ENCODE data around the gene C9orf50. TPM values are rescaled to one million over a fixed set of nuclear protein-coding genes. Genes with fewer than 3 reads are reported as not detected.

Gene C9orf50
- total RNA-seq, 1 donor from 2014 or later: not detected

DNA sequence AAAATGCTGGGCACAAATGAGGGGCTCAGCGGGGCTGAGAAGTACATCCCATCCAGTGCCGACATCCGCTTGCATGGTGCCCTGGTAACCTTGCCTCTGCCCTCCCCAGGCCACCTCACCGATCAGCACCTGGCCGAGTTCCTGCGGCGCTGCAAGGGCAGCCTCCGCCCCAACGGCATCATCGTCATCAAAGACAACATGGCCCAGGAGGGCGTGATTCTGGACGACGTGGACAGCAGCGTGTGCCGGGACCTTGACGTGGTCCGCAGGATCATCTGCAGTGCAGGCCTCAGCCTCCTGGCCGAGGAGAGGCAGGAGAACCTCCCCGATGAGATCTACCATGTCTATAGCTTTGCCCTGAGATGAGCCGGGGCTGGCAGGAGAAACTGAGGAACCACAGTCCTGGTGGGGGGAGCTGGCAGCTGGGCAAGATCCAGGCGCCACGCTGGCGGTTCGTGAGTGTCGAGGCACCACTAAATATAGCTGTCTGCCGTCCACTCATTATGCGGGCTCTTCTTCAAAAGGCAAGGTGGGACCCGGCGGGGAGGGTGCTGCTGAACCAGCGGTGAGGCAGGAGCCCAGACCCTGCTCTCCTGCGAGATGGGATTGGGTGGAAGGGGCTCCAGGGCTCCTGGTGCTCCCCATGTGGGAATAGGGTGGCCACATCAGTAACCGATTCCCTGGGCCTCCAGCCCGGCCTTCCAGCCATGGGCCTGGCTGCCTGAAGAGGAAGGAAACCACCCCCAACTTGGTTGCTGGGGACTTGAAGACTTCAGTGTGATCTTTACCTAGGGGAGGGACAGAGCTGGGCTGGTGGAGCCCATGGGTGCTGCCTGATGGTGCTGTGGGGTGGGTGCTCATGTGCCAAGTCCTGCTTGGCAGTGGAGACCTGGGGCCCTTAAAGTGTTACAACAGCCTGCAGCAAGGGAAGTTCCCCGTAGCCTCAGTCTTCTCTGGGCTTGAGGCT lies 14.5 kb upstream of the C9orf50 start:
- intact Hi-C loops (cut with micrococcal nuclease): no loop called here
- Mint-ChIP-seq H3K4me3 (ENCODE audit: low read depth) (no peak overlapping the region), H3K27ac (no peak overlapping the region), H3K9me3 (no peaks in the 10 kb centered on the region), H3K4me1 (ENCODE audit: low read depth) (peaks cover 8% of the 10 kb centered on the region), H3K27me3 (ENCODE audit: low read depth) (no peaks in the 10 kb centered on the region), H3K36me3 (ENCODE audit: low read depth) (peaks cover 54% of the 10 kb centered on the region)
- no peak for DNase-seq (ENCODE audit: low spot score)

DNA sequence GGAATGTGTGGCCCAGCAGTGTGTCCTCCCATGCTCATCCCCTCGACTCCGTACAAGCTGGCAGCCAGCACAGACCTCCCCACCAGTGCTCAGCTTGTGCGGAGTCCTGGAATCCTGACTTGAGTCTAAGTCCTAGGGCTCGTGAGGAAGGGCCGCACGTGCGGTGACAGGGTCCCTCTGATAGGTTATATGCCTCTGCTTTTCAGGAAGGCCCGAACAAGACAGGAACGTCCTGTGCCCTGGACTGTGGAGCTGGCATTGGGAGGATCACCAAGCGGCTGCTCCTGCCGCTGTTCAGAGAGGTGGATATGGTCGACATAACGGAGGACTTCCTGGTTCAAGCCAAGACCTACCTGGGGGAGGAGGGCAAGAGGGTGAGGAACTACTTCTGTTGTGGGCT lies 12.9 kb upstream of the C9orf50 start:
- Mint-ChIP-seq H3K9me3 (no peaks in the 10 kb centered on the region), H3K36me3 (ENCODE audit: low read depth) (peaks cover 60% of the 10 kb centered on the region), H3K27me3 (ENCODE audit: low read depth) (no peaks in the 10 kb centered on the region), H3K4me1 (ENCODE audit: low read depth) (peaks cover 18% of the 10 kb centered on the region), H3K27ac (no peak overlapping the region), H3K4me3 (ENCODE audit: low read depth) (no peak overlapping the region)
- no peak for DNase-seq (ENCODE audit: low spot score)
- intact Hi-C loops (cut with micrococcal nuclease): no loop called here

DNA sequence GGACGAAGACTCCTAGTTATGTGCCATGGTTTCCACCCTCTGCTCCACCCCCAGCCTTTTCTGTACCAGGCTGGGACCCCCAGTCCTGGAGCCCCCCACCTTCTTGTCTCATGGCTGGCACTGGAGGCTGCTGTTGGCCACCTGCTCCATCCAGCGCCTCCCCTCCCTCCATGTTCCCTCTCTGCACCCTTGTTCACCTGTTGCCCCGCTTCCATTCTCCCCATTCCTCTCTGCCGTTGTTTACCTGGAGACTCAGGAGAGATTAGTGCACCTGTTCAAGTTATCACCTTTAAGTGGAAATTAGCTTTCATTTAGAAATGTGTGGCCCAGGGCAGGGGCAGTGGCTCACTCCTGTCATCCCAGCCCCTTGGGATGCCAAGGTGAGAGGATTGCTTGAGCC lies 12.3 kb upstream of the C9orf50 start:
- peaks cover 21% of the 10 kb centered on the region for H3K4me1 Mint-ChIP-seq (ENCODE audit: low read depth)
- peaks cover 60% of the 10 kb centered on the region for H3K36me3 Mint-ChIP-seq (ENCODE audit: low read depth)
- intact Hi-C loops (cut with micrococcal nuclease): no loop called here
- no peak for DNase-seq (ENCODE audit: low spot score)
- no peak overlapping the region for H3K27ac Mint-ChIP-seq
- H3K4me3 Mint-ChIP-seq (ENCODE audit: low read depth): no peak overlapping the region
- H3K27me3 Mint-ChIP-seq (ENCODE audit: low read depth): no peaks in the 10 kb centered on the region
- H3K9me3 Mint-ChIP-seq: no peaks in the 10 kb centered on the region

DNA sequence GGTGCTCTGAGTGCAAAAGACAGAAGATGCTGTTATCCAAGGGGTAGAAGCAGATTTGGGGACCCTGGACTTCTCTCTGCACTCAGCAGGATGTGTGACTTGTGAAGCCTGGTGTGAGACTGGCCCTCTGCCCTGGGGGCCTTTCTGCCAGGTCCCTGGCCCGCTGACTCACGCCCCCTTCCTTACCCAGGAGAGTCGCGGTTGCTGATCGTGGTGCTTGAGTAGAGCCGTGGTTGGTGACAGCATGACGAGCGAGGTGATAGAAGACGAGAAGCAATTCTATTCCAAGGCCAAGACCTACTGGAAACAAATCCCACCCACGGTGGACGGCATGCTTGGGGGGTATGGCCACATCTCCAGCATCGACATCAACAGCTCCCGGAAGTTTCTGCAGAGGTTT lies 11.6 kb upstream of the C9orf50 start:
- no peak overlapping the region for H3K27ac Mint-ChIP-seq
- no peak overlapping the region for H3K4me3 Mint-ChIP-seq (ENCODE audit: low read depth)
- H3K9me3 Mint-ChIP-seq: no peaks in the 10 kb centered on the region
- no peaks in the 10 kb centered on the region for H3K27me3 Mint-ChIP-seq (ENCODE audit: low read depth)
- intact Hi-C loops (cut with micrococcal nuclease): no loop called here
- peaks cover 24% of the 10 kb centered on the region for H3K4me1 Mint-ChIP-seq (ENCODE audit: low read depth)
- DNase-seq (ENCODE audit: low spot score): no peak
- peaks cover 58% of the 10 kb centered on the region for H3K36me3 Mint-ChIP-seq (ENCODE audit: low read depth)

DNA sequence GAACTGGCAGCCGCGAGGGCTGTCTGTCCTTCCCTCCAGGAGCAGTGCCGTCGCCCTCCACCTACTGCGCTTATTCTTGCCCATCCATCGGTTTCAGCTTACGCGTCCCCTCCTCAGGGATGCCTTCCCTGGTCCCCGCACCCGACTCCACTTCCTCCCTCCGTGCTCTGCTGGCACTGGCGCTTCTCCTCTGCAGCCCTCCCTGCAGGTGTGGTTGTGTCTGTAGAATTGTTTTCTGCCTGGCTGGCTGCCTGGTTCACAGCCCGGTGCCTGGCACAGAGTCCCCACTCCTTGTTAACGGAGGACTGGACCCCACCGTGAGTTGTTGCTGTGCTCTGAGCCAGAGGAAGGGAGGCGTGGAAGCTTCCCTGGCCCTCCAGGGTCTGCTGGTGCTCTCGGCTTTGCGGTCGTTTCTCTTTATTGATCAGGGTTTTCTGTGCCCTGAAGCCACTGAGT lies 10.8 kb upstream of the C9orf50 start:
- H3K27ac Mint-ChIP-seq: no peak overlapping the region
- DNase-seq (ENCODE audit: low spot score): no peak
- peaks cover 32% of the 10 kb centered on the region for H3K4me1 Mint-ChIP-seq (ENCODE audit: low read depth)
- H3K36me3 Mint-ChIP-seq (ENCODE audit: low read depth): peaks cover 62% of the 10 kb centered on the region
- H3K27me3 Mint-ChIP-seq (ENCODE audit: low read depth): no peaks in the 10 kb centered on the region
- intact Hi-C loops (cut with micrococcal nuclease): no loop called here
- no peaks in the 10 kb centered on the region for H3K9me3 Mint-ChIP-seq
- no peak overlapping the region for H3K4me3 Mint-ChIP-seq (ENCODE audit: low read depth)

DNA sequence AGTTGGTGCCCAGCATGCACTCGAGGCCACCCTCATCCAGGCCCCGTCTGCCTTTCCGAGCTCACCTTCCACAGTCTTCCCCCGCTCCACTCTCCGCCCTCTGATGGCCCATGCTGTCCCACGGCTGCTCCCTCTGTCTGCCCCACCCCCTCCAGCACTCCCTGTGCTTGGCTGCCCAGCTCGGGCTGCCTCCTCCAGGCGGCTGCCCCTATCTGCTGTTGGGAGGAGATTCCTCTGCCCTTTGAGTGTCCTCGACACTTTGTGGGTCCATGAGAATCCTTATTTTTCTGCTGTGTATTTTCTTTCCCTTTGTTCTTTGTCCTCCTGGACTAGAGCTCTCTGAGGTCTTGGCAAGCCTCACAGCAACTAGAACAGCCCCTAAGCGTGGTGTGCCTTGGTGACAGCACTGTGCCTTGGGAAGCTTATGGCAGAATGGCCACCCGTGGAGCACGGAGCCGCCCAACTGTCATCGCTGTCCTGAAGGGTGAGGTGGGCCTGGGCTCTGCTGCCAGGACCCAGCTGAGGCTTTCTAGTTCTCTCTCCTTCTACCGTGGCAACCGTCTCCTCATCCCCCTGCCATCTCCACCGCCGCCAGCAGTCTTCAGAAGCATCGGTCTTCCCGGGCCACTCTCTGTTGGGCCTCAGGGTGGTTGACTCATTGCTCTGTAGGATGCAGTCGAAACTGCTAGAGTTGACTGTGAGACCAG lies 10.2 kb upstream of the C9orf50 start:
- H3K4me3 Mint-ChIP-seq (ENCODE audit: low read depth): no peak overlapping the region

DNA sequence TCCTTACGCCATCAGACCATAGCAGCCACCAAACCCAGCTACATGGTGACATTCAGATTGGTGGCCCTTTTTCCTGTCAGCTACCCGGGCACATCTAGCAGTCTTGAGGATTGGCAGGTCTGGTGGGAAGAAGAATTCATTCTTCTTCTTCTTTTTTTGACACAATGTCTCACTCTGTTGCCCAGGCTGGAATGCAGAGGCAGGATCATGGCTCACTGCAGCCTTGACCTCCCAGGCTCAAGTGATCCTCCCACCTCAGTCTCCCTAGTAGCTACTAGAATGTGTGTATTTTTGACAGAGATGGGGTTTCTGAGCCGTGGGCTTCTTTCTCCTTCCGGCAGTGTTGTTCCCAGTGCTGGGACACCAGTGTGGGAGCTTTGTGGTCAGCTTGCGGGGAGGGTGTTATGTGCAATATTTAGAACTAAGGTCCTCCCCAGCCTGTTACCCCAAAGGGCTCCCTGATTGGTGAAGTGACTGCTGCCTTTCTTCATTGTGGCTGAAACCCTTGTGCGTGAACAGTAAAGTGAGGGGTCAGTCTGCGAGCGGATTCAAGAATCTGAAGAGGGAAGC lies 8.4 kb upstream of the C9orf50 start:
- DNase-seq (ENCODE audit: low spot score): no peak
- intact Hi-C loops (cut with micrococcal nuclease): loop anchor here (10.0 kb wide), 1 partner anchor 145 kb away; no protein-coding TSS in a partner anchor
- Mint-ChIP-seq H3K4me3 (ENCODE audit: low read depth) (peak overlapping the region; percentile 21), H3K9me3 (no peaks in the 10 kb centered on the region), H3K4me1 (ENCODE audit: low read depth) (peaks cover 42% of the 10 kb centered on the region), H3K36me3 (ENCODE audit: low read depth) (peaks cover 51% of the 10 kb centered on the region), H3K27ac (no peak overlapping the region), H3K27me3 (ENCODE audit: low read depth) (no peaks in the 10 kb centered on the region)

More for the DNA sequence above, 10.2 kb upstream of the C9orf50 start:
- Mint-ChIP-seq H3K9me3 (no peaks in the 10 kb centered on the region), H3K4me1 (ENCODE audit: low read depth) (peaks cover 32% of the 10 kb centered on the region), H3K27me3 (ENCODE audit: low read depth) (no peaks in the 10 kb centered on the region), H3K36me3 (ENCODE audit: low read depth) (peaks cover 62% of the 10 kb centered on the region), H3K27ac (no peak overlapping the region)
- intact Hi-C loops (cut with micrococcal nuclease): no loop called here
- DNase-seq (ENCODE audit: low spot score): no peak

DNA sequence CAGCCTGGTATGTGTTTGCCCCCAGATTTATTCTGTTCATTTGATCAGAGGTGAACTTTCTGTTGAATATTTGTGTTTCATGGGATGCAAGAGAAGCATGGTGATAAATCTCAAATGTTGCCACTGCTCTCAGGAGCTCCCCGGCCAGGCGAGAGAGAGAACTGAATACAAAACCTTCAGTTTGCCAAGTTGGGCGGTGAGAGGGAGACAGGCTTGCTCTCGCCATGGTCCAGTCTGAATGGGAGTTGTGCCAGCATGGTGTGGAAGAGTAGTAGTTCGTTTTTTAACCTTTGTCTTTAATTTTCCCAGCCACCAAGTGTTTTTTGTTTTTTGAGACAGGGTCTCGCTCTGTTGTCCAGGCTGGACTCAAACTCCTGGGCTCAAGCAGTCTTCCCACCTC lies 7.8 kb upstream of the C9orf50 start:
- intact Hi-C loops (cut with micrococcal nuclease): loop anchor here (10.0 kb wide), 1 partner anchor 144 kb away; no protein-coding TSS in a partner anchor
- no peaks in the 10 kb centered on the region for H3K27me3 Mint-ChIP-seq (ENCODE audit: low read depth)
- DNase-seq (ENCODE audit: low spot score): no peak
- no peaks in the 10 kb centered on the region for H3K9me3 Mint-ChIP-seq
- H3K4me3 Mint-ChIP-seq (ENCODE audit: low read depth): peak overlapping the region; percentile 21
- H3K4me1 Mint-ChIP-seq (ENCODE audit: low read depth): peaks cover 46% of the 10 kb centered on the region
- no peak overlapping the region for H3K27ac Mint-ChIP-seq
- peaks cover 47% of the 10 kb centered on the region for H3K36me3 Mint-ChIP-seq (ENCODE audit: low read depth)

DNA sequence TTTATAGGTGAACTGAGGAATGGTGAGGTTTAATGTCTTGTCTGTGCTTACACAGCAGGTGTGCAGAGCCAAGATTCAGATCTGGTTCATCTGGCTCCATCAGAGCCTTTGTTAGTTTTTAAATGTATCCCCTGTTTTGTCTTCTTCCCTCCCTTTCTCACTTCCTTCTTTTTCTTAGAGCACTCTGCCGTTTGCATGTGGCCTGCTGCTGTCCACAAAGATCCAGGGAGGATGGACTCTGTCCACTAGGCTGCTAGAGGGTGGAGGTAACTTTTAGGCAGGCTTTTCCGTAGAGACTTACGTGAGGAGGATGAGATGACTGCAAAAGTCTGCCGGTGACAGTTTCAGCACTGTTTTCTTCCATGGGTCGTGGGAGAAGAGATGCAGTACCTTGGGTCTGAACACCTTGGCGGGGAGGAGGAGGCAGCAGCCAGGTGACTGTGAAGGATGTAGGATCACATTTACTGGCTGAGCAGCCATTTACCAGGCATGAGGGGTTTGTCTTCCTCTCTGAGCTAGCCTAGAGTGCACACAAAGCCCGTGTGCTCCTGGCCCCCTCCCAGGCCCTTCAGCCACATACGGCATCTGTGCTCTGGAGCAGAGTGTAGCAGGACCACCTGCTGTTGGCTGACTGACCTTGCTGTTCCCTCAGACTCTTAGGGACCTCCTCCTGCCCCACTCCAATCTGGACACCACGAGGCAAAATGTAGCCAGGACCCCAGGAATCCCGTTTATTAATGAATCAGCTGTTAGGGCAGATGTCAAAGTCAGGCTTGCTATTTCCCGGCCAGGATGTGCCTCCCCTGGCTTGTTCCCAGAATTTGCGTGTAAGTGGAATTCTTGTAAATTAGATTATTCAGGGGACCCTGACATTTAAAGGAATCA lies 6.9 kb upstream of the C9orf50 start:
- Mint-ChIP-seq H3K36me3 (ENCODE audit: low read depth) (peaks cover 39% of the 10 kb centered on the region), H3K27ac (peak overlapping the region; percentile 51), H3K4me1 (ENCODE audit: low read depth) (peaks cover 48% of the 10 kb centered on the region), H3K27me3 (ENCODE audit: low read depth) (no peaks in the 10 kb centered on the region), H3K9me3 (no peaks in the 10 kb centered on the region), H3K4me3 (ENCODE audit: low read depth) (peak overlapping the region; percentile 85)
- no peak for DNase-seq (ENCODE audit: low spot score)
- intact Hi-C loops (cut with micrococcal nuclease): loop anchor here (10.0 kb wide), 1 partner anchor 143 kb away; no protein-coding TSS in a partner anchor

DNA sequence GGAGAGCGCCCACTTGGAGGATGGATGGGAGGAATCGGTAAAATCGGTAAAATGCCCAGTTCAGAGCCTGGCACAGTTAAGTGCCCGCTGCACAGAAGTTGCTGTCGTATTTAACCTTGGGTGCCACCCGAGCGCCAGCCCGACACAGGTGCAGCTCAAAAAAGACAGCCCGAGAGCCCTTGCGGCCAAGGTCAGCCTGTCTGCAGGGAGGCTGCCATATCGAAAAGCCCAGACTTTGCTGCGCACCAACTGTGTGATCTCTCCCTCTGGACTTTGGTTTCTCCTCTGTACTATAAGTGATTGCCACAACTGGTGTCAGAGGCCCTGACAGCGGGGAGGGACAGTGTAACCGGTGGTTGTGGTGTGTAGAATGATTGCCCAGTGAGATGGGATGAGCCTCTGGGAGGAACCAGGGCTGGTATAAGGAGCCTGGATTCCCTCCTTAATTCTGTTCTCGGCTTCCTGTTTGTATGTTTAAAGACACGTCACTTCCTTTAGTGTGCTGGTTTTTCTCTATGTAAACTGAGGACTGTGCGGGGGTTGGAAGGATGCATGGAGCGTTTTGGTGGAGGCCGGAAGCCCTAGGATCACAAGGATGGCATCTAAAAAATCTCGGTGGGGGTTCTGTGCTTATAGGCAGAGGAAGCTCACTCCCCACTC lies 5.9 kb upstream of the C9orf50 start:
- no peaks in the 10 kb centered on the region for H3K9me3 Mint-ChIP-seq

DNA sequence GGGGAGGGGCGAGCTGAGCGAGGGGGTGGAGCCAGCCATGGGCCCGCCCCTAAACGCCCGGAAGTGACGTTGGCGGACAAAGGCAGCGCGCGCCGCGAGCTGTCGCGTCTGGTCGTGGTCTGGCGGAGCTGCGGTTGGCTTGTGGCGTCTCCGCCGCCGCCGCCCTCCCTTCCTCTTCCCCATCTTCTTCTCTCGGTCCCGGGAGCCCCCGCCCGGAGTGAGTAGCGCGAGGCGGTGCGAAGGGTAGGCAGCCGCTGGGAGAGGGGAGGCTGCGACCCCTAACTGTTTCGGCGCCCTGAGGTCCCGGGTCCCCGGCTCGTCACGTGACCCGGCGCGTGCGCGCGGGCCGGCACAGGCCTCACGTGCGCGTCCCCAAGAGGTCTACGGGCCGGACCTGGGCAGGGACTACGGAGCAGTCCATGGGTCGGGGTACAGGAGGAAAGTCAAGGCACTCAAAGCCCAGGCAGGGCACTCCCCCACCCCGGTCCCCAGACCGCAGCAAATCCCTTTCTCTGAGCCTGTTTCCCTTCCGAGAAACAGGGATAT lies 5.3 kb upstream of the C9orf50 start, which contains the start of gene NTMT1:
TSS of gene NTMT1 (plus strand) at position 85 of the 546 bp plus-strand sequence. CDS start 6,541 bp downstream, outside the sequence.
- Mint-ChIP-seq H3K4me1 (ENCODE audit: low read depth) (peaks cover 45% of the 10 kb centered on the region), H3K4me3 (ENCODE audit: low read depth) (peak within 1 kb of the TSS; percentile 85), H3K27me3 (ENCODE audit: low read depth) (peaks cover 5% of the 10 kb centered on the region), H3K27ac (peak within 1 kb of the TSS; percentile 96), H3K9me3 (no peaks in the 10 kb centered on the region), H3K36me3 (ENCODE audit: low read depth) (peaks cover 26% of the 10 kb centered on the region)
- peak; percentile 88 for DNase-seq (ENCODE audit: low spot score)
- intact Hi-C loops (cut with micrococcal nuclease): loop anchor here (1.0 to 10.0 kb wide), 3 partner anchors 16 to 213 kb away; partner anchors contain the start of gene ASB6

More for the DNA sequence above, 5.9 kb upstream of the C9orf50 start:
- peaks cover 30% of the 10 kb centered on the region for H3K36me3 Mint-ChIP-seq (ENCODE audit: low read depth)
- intact Hi-C loops (cut with micrococcal nuclease): loop anchor here (1.0 to 10.0 kb wide), 3 partner anchors 16 to 213 kb away; partner anchors contain the start of gene ASB6
- peak overlapping the region; percentile 85 for H3K4me3 Mint-ChIP-seq (ENCODE audit: low read depth)
- H3K27ac Mint-ChIP-seq: peak overlapping the region; percentile 95
- peaks cover 48% of the 10 kb centered on the region for H3K4me1 Mint-ChIP-seq (ENCODE audit: low read depth)
- peak; percentile 35 for DNase-seq (ENCODE audit: low spot score)
- peaks cover 2% of the 10 kb centered on the region for H3K27me3 Mint-ChIP-seq (ENCODE audit: low read depth)
